ENCODE data around the gene MTFMT.
A peak's percentile ranks its signal among the peaks of the same experiment; 100 is the strongest.
"Not testable (repeated sequence)": the region's sequence is repeated elsewhere in the genome, so short reads cannot be mapped to it uniquely, and the experiment has no call there.

MTFMT gene

DNA sequence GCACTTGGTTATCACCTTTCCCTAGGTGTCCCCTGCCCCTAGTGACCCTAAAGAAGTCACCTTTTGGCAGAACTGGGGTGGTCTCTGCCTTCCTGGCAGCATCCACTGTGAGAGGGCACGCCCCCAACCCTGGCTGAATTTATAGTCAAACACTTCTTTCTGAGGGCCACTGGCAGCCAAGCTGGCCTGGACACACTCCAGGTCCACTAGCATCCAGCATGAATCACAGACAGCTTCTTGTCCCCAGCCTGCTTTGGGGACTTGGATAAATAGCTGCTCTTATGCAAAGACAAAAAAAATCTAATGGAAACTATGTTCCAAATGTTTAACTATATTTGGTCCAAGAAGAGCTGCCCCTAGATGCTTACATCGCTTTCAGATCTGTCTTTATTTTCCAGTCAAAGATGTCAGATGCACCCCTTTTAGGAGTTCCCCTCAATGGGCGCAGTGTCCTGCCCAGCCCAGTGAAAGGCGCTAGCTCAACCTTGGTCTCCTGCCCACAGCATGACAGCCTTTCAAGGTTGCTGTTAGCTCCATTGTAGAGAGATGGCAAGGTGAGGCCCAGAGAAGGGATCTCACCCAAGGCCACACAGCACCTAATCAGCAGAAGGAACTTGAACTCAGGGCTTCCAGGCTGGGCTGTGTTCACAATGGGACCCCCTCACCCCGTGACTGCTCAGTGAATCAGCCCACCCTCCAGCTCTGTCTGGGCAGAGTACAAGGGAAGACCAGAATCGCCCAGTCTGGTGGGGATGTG lies 31.4 kb upstream of the MTFMT start:
- no peak for DNase-seq

DNA sequence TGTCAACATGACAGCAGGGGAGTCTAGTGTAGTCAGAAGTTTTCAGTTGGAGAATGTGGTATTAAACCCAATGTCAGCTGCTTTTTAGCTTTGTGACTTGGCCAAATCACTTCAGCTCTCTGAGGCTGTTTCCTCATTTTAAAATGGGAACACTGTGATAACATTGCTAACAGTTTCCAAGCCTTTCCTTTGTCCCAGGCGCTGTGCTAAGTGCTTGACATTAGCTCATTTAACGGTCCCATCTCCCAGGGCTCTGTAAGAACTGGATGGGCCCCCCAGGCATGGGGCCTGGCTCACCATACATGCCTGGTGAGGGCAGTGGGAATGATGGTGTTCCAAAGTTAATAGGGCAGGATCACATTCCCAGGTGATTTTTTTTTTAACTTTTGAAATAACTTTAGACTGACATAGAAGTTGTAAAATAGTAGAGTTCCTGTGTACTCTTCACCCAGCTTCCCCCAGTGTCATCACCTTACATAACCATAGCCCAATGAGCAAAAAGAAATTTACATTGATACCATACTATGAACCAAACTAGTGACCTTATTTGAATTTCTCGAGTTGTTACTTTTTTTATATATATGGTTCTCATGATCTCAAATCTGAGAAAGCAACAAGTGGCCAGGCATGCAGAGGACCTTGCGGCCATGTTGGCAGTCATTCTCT lies 30.6 kb upstream of the MTFMT start:
- DNase-seq = no peak

DNA sequence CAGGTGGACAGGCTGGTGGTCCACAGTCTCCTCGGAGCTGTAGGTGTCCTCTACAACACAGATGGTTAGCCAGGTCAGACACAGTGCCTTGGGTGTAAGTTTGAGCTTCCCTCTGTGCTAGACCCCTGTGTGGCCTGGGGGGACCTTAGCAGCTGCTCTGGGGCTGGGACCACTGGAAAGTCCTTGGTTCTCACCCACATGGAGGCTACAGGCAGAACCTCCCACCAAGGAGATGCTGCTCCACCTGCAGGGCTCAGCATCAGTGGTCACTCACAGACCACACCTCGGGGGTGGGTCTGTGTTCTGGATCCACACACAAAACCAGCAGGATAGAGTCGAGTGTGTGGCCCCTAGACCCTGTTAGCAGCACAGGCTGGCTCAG lies 29.9 kb upstream of the MTFMT start:
- no peak for DNase-seq

DNA sequence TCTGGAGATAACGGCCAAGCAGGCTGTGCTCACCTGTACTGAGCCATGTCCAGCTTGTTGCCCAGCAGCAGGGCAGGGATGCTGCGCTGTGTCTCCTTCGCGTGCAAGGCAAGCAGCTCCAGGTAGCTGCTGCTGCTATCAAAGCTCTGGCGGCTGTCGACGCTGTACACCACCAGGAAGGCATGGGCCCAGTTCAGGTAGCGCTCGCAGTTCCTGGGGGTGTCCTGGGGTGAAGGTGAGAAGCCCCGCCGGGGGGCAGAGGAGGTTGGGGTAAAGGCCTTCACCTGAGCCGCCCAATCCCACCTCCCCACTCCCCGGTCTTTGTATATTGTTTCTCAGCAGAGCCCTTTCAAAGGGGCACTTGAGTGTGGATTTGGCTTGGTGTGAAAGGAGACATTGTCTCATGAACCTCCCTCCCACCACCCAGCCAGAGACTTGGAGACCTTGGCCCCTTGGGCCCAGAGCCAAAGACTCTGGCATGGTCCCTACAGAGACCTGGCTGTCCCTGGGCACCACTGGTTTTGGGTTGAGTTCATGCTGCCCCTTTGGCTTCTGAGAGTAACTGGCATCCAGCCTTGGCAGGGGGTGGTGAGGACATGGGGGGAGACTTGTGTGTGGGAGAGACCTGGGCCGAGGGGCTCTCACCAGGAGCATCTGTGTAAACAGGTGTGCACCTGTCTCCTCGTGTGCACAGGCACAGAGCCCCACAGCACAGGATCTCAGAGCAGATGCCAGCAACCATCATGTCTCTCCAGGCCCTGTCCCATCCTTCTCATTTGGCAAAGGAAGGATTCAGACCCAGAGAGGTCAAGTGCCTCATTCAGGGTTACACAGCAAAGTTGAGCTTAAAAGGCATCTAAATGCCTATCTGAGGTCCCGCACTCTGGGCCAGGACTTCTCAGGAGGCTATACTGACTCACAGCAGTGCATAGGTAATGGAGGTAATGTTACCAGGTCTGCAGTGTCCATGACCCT lies 29.2 kb upstream of the MTFMT start:
- DNase-seq = no peak

DNA sequence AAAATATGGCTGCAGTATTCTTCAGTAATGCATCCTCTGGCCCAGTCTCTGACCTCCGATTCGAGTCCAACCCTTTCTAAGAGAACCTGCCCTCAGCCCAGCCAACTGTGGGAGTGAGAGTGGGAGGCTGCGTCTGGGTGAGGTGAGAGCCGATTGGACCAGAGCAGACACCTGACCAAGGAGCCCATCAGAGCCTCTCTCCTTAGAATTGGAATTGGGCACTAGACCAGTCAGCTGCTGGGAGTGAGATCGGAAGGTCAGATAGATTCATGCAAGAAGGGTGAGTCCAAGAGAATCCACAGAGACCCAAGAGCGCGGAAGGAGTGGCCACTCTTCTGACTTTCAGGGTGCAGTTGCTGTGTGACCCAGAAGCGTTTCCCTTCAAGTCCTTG lies 28.1 kb upstream of the MTFMT start:
- no peak for DNase-seq

DNA sequence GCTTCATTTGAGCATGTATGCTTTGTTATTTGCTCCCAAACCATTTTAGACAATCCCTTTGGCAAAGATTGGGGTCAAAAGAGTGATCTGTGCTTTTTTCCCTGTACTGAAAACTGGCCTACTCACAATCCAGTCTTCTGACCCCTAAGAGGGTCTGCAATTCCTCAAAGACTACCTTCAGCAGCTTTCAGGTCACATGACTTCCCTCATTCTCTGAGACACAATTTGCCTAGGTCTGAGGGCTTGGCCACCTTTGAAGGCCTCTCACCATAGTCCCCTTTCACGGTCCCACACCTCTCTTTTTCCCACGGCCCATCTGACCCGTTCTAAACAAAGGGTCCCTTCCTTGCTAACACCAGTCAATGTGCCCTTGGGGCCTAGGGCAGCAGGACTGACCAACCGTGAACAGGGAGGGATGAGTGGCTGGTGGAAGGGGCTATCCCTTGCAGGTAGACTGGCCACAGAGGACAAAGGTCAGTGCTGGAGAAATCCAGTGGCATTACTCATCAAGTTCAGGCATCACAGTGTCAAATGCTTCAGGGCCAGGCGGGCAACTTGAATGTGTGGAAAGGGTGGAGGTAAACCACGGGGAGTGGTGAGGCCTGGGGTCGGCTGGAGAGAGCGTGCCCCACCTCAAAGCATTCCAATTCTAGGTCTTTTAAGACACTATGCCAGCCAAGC lies 27.6 kb upstream of the MTFMT start:
- no peak for DNase-seq

DNA sequence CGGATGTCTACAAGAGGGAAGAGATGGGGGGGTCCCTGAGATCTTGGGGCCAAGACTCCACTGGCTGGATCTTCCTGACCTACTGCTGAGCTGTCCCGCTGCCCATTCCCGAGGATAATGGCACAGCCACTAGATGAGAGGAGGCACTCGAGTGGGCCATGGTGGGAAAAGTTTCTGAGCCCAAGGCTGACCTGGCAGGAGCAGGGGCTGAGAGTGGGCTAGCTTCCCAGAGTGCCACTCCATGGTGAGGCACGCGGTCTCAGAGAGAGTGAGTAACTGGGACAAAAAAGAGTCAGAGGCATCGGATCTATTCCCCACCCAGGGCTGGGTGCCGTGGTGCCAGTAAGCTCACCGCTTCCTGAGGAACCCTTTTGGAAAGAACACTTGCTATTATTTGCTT lies 26.7 kb upstream of the MTFMT start:
- no peak for DNase-seq

DNA sequence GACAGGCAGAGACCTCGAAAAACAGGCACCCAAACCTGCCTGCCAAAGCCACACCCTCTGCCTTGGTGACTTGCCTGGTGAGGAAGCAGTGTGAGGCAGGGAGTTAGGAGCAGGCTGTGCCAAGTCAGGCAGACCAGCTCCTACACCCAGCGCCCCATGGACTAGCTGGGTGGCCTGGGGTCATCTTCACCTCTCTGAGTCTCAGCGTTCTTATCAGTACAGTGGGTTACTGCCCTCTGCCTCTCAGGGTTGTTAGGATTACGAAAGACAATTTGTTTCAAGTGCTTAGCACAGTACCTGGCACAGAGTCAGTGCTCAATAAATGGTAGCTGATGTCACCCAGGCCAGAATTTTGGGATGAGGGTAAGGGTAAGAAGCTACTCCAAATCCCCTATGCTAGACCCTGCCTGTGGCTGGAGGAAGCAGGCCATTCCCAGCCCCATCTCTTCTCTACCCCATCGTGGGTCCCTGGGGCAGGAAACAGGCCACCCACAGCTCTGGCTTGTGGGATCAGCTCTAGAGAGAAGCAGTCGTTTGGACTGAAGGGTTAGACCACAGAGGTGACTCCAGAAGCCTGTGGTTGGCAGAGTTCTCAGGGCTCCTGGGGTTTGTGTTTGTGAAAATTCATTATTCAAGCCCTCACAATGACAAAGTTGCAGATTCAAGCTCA lies 25.9 kb upstream of the MTFMT start:
- DNase-seq = no peak

DNA sequence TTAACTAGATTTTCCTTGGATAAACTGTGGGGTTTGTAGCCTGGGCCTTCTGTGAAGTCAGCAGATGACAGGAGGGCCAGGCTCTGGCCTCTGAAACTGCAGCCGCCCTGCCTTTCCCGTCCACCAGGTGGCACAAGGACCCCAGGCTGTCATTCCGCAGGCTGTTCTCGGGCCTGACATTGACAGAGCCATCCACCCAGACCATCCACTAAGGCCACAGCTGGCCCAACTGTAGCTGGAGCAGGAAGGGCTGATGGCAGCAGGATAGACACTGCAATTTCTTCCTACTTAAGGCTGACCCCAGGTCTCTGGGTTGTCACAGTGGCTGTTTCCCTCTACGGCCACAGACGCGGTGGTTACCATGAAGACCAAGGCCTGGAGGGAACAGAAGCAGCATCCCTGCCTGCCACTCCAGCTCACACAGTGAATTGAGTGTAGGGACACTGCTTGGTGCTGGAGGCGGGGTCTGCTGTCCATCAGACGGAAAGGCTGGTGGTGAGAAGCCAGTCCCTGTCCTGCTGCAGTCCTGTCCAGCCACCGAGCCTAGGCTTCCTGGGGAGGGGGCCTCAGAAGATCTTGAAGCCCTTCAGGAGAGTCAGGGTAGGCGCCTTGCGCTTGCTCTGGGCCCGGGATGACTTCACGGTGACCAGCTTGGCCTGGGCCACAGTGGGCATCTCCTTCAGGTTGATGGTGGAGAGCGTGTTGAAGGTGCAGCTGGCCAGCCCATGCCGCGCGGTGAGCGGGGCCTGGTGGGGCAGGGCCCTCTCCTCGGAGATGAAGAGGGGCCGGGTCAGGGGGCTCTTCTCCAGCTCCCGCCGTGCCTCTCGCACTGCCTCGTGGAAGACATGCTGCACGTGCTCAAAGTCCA lies 25.1 kb upstream of the MTFMT start:
- DNase-seq = peak; percentile 62

DNA sequence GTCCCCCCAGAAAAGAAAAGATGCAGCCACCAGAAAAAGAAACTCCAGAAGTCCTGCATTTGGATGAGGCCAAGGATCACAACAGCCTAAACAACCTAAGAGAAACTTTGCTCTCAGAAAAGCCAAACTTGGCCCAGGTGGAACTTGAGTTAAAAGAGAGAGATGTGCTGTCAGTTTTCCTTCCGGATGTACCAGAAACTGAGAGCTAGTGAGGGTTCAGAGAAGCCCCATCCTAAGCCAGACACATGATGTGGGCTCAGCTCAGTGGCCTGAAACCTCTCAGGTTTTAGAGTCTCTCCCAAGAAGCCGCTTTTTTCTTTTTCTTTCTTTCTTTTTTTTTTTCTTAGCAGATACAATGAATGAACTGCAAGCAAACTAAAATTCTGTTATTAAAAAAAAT lies 23.5 kb upstream of the MTFMT start:
- no peak for DNase-seq

DNA sequence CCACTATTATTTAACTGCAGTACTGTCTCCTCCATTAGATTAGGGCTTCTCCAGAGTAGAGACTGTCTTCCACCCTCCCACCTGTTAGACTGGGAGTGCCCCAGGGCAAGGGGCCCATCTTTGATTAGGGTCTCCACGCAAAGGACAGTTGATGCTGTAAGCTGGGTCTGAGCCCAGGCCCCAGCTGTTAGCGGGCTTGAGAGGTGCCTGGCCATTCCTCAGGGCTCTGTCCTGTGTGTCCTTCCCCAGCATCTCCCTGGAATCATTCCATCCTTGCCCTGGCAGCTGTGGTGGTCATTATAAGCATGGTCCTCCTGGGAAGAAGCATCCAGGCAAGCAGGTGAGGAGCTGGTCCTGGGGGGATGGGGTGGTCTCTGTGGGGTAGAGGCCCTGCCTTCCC lies 21.8 kb upstream of the MTFMT start:
- no peak for DNase-seq

DNA sequence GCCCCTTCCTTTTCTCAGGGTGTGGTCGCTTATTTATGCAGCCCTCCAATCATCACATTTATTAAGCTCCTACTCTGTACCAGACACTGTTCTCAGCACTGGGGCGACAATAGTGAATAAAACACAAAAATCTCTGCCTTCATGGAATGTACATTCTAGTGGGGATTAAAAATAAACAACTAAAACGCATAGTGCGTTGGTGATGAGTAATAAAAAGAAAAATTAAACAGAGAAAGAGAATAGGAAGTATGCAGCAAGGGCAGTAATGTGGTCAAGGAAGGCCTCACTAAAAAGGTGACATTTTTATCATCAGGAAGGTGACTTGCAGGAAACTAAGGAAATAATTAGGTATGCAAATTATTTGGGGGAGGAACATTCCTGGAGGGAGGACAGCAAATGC lies 20.8 kb upstream of the MTFMT start:
- DNase-seq = no peak

DNA sequence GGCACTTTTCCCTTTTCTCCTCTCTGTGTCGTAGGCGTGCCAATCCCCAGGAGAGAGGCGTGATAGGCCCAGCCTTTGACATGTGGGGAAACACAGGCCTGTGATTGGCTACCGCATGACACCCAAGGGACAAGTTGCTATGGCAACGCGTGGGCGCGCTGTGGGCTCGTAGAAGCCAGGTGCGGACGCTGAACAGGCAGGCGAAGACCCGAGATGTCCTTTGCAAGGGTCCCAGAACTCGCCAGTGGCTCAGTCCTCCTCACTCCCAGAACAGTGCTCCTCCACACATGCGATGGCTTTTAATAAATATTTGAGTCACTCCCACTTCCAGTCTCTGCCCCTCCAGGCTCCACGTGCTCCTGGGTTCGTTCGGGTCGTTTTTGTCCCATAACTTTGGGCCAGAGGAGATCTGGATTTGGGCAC lies 20.0 kb upstream of the MTFMT start:
- DNase-seq = peak; percentile 92

DNA sequence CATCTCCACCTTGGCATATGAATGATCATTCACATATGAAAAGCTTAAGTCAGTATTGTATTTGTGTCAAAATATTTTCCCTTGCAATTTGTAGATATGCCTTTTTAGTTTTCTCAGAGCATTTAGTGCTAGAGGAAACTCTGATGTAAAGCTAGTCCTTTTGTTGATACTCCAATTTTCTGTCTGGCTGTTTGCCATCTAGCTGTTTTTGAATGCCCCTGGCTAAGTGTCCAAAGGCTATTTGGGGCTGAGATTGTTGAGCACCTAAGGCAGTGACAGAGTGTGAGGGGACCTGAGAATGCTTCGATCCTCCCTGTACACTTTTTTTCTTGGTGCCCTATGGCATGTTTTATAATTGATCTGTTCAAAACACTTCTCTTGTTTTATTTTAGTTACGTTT lies 18.8 kb upstream of the MTFMT start:
- no peak for DNase-seq

DNA sequence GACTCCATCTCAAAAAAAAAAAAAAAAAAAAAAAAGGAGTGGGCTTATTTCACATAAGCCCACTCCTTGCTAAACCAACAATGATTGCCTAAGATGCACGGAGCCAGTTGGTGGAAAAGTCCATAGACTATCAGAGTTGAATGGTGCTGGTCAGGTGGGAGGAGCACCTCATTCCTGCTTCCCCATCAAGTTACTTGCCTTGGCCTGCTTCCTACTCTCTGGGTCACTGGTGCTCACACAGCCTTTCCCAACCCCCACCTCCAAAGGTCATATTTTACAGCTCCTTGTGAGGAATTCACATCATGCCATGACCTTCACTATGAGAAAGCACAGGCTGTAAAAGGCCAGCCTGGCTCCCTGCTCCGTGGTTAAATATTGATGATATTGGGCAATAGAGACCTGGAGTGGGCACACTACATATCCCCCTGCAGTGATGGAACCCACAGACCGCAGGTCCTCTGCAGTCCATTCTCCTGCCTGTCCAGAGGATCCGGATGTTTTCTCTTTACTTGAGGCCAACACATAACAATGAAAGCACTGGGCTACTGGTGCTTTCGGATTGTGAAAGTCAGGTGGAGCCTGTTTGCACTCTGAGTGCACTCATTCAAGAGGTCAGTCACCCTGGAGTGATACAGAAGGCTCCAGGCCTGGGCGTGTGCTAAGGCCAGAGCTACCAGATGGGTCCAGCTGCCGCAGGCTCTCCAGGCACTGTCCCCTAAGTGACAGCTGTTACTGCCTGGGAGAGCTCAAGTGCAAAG lies 15.5 kb upstream of the MTFMT start, which contains the start of gene SLC51B:
TSS of gene SLC51B (plus strand) at position 664 of the 758 bp plus-strand sequence. CDS start 4,618 bp downstream, outside the sequence.
- no peak for DNase-seq

DNA sequence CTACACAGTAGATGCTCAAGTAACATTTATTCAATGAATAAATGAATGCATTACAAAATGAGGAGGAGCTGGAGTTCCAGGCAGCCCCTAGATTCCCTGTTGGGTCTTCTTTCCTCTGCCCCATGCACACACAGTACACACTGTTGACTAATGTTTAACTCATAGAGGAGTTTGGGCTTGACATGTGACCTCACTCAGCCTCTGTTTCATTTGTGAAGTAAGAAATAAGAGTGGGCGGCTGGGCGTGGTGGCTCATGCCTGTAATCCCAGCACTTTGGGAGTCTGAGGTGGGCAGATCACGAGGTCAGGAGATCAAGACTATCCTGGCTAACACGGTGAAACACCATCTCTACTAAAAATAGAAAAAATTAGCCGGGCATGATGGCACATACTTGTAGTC lies 14.8 kb upstream of the MTFMT start:
- DNase-seq = not testable (repeated sequence)

DNA sequence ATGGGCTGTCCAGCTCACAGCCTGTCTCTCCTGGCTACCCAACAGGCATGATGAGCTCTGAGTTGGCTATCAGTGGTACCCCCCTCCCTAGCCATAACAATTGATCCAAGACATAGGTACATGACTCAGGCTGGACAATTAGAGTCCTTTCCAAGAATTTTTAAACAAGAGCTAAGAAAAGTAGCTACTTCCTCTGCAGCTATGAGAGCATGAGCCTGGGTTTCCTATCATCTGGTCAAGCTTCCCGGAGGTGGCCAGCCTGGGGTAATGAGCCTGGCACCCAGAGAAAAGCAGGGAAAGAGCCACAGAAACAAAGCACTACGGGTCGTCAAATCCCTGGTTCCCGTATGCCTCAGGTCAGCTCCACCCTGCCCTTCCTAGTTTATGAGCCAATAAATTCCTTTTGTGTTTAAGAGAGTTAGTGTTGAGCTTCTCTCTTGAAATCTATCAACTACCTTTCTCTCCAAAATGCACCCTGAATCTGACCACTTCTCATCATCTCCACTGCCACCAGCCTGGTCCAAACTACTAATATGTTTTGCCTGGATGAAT lies 13.4 kb upstream of the MTFMT start:
- DNase-seq = no peak

DNA sequence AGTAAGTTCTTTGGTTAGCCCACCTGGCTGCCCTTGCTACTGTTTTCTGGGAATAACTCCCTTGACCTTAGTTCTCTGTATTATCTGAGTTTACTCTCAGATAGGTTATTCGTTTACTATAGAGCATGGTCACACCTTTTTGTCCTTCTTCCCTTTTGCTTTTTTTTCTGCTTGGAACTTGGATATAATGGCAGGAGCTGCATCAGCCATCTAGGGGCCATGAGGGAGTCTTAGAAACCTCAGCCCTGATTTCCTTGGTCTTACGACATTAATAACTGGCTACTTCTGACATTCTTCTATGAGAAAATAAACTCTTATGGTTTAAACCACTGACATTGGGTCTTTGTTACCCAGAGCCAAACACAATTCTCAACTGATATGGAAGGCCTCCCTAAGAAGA lies 12.3 kb upstream of the MTFMT start:
- no peak for DNase-seq

DNA sequence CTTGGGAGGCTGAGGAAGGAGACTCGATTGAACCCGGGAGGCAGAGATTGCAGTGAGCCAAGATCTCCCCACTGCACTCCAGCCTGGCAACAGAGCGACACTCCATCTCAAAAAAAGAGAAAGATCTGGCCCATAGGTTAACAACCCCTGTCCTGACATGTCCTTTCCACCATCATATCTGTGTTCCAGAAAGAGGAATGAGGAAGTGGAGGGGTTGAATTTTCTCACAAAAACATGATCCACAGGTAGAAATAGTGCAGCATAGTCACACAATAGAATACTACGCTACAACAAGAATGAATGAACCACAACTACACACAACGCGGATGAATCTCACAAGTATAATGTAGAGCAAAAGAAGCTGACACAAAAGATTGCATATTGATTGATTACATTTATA lies 11.0 kb upstream of the MTFMT start:
- DNase-seq = no peak

DNA sequence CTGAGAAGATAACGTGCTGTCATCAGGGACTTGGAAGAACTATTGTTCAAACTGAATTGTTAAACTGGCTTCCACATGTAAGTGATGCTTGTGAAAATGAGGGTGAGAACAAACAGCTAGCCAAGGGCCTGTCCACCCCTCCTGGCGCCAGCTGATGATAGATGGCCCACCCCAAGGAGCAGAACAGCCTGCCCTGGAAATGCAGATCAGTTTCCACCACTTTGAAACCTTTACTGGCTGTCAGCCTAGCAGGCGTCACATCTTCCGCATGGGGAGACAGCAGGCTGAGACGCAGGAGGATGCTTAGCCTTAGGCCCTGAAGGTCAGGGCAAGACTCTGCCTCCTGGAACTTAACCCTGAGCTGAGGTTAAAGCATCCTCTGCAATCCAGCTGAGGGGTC lies 9.4 kb upstream of the MTFMT start:
- no peak for DNase-seq
